Measurements from ENCODE around the gene SERPING1.

DNA sequence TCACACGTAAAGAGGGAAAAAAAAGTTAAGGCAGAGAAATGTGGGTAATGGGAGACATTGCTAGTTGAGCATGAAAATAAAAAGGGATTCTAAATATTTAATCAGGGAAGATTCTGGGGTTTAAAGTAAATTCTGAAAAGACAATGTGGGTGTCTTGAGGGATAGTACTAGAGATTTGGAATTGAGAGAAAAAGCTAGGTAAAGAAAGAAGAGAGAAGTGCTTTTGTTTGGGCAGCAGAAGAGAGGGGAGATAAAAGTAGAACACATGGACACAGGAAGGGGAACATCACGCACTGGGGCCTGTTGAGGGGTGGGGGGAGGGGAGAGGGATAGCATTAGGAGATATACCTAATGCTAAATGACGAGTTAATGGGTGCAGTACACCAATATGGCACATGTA lies 55.7 kb downstream of the SERPING1 start:
- TF ChIP-seq, protein P1, sequence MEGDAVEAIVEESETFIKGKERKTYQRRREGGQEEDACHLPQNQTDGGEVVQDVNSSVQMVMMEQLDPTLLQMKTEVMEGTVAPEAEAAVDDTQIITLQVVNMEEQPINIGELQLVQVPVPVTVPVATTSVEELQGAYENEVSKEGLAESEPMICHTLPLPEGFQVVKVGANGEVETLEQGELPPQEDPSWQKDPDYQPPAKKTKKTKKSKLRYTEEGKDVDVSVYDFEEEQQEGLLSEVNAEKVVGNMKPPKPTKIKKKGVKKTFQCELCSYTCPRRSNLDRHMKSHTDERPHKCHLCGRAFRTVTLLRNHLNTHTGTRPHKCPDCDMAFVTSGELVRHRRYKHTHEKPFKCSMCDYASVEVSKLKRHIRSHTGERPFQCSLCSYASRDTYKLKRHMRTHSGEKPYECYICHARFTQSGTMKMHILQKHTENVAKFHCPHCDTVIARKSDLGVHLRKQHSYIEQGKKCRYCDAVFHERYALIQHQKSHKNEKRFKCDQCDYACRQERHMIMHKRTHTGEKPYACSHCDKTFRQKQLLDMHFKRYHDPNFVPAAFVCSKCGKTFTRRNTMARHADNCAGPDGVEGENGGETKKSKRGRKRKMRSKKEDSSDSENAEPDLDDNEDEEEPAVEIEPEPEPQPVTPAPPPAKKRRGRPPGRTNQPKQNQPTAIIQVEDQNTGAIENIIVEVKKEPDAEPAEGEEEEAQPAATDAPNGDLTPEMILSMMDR (IDR thresholded peaks at IDR 0.05): no peak
- no peak for TF ChIP-seq POLR2A (IDR thresholded peaks at IDR 0.05)
